GM18907 (cell line): ENCODE data around the gene DEDD2.
"Not testable (repeated sequence)": the region's sequence is repeated elsewhere in the genome, so short reads cannot be mapped to it uniquely, and the experiment has no call there.

Source experiments
- ATAC-seq: cut with Tn5 transposase; IDR thresholded peaks from one replicate; pipeline ENCODE4 v1.9.1; 2021; ENCODE audit warnings: mild to moderate bottlenecking, moderate library complexity; ENCODE audit not compliant: unreplicated experiment

DEDD2 gene, protein sequence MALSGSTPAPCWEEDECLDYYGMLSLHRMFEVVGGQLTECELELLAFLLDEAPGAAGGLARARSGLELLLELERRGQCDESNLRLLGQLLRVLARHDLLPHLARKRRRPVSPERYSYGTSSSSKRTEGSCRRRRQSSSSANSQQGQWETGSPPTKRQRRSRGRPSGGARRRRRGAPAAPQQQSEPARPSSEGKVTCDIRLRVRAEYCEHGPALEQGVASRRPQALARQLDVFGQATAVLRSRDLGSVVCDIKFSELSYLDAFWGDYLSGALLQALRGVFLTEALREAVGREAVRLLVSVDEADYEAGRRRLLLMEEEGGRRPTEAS

DNA sequence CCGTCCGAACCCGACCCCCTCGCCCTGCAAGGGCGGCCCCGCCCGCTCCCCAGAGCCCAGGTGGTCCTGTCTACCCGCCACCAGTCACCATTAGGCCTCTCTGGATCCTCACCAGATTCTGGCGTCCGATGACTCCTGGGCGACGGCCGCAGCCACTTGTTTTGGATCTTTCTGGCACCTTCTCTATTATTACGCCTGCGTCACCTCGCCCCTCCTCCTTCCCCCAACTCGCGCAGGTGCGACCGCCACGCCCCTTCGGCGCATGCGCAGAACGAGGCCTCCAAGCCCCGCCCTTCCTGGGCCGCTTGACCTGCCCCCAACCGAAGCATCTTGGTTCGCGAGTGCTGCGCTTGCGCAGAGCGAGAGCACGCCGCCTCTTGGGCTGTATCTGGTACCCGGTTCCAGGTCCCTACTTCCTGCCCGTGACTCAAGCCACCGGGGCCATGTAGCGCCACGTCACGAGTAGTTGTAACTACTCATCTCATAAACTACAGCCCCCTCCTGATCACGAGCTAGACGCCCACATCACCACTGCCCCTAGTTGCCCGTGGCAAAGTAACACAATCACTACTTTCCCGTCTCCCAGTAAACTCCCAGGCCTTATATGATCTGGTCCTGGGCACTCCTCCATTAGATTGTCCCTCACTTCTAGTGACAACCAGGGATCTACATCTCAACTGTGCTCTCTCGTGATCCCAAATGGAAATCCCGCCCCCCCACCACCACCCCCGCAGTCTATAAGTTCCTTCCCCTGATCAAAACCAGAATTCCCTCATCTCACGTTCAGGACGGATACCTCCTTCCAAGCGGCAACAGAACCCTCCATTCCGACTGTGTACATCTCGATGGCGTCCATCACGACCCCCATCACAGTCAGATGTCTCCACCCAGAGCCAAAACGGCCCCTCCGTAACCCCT lies at the start of gene DEDD2:
DEDD2 (minus strand) TSS at position 158 of the 918 bp plus-strand sequence. CDS start 670 bp downstream, outside the sequence.
- ATAC-seq: peak; percentile 63

DNA sequence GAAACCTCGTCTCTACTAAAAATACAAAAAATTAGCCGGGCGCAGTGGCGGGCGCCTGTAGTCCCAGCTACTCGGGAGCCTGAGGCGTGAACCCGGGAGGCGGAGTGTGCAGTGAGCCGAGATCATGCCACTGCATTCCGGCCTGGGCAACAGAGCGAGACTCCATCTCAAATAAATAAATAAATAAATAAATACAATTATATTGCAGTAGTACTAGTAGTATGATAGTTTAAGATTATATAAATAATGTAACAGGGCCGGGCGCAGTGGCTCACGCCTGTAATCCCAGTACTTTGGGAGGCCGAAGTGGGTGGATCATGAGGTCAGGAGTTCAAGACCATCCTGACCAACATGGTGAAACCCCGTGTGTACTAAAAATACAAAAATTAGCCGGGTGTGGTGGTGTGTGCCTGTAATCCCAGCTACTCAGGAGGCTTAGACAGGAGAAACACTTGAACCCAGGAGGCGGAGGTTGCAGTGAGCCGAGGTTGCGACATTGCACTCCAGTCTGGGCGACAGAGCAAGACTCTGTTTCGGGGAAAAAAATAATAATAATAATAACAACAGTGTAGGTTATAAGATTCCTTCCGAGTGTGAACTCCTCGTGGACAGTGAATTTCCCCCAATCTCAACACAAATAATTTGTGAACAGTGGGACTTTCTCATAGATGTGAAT lies 49.6 kb upstream of the DEDD2 start:
- ATAC-seq: not testable (repeated sequence)

DNA sequence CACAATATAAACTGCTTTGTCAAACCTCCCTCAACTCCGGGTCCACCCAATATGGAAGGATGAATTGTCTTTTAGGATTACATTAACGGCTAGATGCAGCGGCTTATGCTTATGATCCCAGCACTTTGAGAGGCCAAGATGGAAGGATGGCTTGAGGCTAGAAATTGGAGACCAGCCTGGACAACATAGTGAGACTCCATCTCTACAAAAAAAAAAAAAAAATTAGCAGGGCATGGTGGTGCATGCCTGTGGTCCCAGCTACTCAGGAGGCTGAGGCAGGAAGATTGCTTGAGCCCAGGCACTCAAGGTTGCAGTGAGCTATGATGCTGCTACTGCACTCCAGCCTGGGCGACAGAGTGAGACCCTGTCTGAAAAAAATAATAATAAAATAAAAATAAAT lies 48.6 kb upstream of the DEDD2 start:
- not testable (repeated sequence) for ATAC-seq

DNA sequence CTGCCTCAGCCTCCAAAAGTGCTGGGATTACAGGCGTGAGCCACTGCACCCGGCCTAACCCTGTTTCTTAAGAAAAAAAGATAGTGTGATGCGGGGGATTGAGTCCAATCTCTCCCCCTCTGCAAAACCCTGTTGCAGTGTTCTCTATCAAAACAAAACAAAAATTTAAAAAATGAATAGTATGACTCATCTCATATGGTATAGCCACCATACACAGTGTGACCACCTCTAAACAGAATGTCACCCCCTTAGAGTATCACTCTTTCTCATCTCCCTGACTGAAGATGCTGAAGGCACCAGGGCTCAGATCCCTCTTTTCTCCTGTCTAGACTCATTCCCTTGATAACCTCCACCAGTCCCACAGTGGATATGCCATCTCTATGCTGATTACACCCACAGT lies 44.3 kb upstream of the DEDD2 start:
- no peak for ATAC-seq

DNA sequence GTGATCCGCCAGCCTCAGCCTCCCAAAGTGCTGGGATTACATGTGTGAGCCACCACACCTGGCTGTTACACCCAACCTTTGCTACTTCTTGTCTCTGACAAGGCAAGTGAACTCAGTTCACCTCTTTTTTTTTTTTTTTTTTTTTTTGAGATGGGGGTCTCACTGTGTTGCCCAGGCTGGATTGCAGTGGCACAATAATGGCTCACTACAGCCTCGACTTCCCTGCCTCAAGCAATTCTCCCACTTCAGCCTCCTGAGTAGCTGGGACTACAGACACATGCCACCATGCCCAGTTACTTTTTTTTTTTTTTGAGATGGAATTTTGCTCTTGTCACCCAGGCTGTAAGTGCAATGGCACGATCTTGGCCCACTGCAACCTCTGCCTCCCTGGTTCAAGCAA lies 40.4 kb upstream of the DEDD2 start:
- not testable (repeated sequence) for ATAC-seq

DNA sequence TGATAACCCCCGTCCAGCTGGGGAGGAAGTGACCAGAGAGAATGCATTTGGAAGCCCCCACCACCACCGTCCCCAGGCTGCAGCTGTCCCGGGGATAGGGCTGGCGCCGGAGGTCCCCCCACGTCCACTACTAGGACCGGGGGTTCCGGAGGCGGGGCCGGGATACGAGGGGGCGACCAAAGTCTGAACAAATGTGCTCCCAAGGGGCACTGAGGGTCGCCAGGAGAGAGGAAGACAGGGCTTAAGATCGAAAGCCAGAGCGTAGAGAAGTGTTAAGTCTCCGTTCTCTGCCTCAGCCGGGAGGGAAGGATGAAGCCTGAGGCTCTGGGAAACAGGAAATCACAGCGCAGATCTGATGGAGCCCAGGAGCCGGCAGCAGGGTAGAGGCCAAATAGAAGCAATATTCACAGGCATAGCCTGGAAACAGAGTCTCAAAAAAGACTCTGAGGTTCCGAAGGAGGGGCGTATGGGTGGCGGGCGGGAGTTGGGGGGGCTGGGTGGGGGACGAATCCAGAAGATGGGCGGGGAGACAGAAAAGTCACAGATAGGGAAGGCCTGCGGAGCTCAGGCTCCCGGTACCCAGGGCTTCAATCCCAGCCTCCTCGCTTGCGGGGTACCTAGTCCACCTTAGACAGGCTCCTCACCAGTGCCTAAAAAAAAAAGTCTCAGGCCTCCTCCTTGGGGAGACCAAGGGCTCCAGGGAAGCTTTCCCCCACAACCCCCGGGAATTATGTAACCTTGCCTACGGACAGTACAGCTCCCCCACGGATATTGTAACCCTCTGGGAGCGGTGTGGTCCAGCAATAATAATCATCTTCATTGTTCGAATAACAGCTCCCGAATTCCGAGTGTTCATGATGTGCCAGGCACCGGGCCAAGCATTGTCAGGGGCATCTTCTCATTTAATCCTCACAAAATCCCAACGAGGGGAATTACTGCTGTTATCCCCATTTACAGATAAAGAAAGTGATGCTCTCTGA lies 38.6 kb upstream of the DEDD2 start:
- ATAC-seq: no peak

DNA sequence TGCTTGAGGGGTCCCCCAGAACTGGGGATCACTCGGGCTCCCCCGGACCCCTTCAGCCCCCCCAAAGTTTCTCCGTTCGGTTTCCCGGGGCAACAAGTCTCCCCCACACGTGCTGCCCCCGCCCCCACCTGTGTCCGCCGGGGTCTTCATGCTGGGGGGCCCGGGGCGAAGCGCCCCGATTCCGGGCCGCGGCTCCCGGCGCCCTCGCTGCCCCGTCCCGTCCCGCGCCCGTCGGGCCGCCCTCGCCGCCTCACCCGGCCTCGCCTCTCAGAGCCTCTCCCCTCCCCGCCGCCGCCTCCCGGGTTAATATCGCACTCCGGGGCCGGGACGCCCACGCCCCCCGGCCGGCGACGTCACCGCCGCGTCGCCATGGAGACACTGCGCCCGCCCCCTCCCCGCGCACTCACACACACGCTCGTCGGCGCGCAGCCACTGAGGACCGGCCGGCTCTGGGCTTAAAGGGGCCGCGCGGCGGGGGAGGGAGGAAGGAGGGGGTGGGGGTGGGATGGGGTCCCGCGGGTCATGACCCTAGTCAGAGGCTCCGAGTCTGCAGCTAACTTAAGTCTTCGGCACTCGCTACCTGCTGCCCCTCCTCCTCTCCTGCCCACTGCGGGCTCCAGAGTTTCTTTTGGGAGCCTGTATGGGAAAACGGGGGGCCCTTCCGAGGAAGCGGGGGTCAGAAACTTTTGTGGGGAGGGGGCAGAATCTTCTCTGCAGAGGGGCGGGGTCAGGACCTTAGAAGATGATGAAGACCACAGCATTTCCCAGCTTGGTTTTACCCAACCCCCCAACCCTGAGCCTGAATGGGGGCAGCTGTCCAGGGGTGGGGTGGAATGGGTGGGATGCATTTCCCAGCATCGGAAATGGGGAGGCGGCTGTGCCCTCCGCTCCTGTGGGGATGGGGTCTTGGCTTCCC lies 37.6 kb upstream of the DEDD2 start, which contains the start of gene ERF:
ERF (minus strand) TSS at position 279 of the 916 bp plus-strand sequence; CDS start at position 150, 129 bp downstream.
- peak; percentile 61 for ATAC-seq

DNA sequence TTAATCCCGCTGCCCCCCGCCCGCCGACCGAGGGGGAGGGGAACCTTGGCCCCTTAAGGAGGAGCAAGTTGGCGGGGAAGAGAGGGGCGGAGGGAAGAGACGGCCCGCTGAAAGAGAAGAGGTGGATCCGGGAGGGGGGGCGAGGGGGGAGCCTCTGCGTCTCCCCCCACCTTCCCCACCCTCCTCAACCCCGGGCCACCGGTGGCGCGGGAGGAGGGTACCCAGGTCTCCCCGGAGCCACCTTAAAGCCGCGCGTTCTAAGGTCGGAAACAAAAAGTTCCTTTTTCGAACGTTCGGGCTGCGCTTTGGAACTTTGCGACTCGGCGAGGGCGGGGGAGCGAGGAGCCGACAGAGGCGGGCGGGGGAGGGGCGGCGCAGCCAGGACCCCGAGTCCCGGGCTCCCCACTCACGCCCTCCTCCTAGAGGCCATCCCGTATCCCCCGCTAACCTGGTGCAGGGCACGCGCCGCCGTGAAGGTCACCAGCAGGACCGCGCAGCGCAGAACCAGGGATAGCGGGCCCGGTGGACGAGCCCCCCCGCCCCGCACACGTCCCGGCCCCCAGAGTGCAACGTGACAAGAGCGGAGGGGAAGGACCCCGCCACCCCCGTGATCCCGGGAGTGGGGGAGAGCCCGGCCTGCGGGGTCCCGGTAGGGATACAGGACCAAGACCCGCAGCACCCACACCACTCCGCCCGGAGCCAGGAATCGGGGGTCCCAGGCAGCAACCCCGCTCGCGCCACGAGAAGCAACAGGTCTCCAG lies 36.8 kb upstream of the DEDD2 start:
- peak; percentile 27 for ATAC-seq

DNA sequence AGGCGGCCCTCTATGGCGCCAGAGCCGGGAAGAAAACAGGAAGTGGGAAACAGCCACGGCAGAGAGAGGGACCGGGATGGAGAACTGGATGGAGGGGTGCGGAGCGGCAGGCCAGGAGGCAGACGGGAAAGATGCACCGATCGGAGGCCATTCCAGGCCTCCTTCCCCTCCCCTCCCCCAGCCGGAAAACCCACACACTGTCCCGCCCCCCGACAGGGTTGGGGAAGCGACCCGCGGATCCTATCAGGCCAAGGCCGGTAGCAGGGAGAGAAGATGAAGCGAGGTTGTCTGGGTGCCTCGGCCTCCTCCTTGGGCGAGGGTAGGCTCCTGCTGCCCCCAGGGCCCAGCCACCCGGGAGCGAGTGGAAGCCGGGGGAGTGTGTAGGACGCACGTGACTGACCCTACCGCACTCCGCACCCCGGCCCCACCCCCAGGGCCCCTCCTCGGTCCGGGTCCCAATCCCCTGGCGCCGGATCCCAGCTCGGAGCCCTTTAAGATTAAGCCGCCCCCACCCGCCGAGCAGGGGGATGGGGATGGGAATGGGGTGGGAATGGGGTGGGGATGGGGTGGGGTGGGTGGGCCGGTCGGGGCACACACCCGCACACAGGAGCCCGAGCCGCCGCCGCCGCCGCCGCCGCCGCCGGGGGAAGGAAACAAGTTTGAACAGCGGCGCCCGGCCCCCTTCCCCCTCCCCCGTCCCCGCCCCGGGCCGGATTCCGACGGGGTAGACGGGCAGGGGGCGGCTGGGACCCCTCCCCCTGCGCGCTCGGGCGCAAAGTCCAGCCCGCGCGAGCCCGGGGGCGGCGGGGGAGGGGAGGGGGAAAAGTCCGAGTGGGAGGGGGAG lies 36.0 kb upstream of the DEDD2 start:
- ATAC-seq: peak; percentile 17

DNA sequence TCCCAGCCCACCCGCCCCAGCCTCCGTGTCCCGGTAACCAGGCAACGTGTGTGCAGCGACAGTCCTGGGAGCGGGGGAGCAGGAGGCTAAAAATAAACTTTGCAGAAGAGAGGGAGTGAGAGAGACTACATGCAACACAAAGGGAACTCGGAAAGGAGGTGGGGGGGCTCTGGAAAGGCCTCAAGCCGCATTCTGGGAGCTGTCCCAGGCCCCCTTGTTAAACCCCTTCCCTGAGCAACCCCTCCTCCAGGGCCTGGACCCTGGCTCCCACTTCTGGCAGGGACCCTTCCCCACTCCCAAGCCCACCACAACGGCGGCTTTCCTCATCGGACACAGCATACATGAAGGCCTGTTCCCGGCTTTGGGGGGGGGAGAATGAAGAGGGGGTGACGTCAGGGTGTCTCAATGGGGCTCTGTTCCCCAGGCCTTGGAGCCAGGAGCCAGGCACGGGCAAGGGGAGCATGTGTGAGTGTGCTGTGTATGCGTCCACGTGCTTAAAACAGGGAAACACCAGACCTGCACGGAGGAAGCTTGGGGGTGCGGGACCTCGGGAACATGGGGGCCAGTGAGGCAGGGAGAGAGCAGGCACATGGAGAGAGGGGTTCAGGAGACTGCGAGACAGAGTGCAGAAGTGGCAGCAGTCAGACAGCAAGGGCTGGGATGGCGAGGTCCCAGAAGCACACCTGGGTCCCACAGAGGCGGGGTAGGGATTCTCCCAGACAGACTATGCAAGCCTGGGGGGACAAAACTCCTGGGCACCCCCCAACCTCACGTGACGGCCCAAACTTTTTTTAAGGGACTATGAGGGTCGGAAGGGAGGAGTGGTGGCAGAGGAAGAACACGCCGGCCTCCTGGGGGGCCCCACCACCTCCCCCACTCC lies 35.1 kb upstream of the DEDD2 start:
- no peak for ATAC-seq

DNA sequence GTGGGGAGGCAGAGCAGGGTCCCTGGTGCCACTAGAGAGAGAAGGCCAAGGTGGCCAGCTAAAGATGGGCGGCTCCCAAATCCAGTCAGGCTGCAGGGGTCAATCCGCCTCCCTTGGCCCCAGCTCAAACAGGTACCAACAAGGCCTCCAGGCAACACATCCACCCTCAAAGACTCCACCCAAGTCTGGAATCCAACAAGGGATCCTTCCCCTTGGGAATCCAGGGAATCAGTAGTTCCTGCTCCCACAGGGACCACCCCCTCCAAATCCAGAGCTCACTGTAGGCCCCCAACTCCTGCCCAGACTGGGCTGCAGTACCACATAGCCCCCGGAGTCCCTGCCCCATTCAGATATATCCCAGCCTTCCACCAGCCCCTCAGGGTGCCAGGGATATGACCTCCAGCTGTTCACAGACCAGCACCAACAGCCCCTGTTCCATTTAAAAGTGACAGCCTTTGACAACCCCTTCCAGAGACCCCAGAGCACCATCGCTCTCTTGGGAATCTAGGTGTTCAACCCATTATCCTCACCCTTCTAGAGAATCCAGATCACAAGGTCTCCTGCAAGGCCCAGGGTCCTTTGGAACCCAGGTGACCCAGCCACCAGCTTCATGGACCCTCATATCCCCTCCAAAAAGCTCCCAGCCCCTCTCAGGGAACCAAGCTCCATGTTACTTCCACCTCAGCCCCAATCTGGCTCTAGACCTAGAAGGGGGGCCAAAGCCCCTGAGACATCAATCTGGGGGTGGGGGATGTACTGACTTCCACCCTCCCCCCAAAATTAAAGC lies 34.3 kb upstream of the DEDD2 start:
- no peak for ATAC-seq

DNA sequence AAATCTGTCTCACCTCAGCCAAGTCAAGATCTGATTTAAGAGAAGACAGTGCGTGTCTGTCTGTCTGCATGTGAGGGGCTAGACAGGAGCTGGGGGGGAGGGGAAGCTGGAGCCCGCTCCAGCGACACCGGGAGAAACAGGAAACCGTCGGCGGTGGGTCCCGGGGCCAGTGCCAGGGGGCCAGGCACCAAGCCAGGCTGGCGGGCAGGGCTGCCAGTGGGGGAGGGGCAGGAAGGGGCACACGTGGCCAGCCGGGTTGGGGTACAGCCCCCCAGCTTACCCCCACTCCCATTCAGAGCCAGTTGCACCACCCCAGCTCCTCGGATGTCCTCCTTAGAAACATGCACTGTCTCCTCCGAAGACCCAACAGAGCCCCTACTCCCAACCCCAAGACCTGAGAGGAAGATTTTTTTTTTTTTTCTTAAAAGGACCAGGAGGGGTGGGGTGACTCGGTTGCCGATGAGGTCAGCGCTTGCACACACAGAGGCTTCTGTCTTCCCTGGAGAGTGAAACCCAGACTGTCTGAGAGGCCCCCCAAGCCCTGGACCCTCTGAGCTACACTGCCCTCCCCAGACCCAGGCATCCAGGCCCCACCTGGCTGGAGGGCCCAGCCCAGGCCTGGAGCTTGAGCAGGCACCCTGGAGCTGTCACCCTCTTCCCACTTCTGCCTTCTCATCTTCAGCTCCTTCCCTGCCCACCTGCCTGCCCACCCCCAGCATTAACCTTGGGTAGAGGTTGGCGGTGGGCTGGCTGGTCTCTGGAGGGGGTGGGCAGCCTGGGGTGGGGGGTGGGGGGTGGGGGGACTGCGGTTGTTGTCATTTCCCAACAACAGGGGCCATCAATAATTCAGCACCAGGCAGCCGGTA lies 33.4 kb upstream of the DEDD2 start:
- no peak for ATAC-seq

DNA sequence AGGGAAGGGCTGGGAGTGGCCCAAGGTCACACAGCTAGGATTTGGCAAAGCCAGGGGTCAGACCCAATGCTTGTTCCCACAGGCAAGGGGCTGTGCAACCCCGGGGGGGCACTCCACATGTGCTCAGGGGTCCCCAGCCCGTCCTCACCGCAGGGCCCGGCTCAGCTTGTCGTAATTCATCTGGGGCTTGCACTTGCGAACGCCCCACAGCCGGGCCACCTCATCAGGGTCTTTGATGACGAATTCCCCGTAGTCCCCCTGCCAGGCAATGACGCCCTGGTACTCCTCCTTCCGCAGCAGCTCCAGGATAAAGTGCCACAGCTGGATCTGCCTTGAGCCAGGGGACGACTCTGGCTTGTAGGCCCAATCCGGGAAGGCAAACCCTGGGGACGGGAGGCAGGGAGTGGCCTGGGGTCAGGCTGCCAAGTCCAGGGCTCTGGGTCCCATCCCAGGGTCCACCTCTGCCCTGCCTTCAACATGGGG lies 32.7 kb upstream of the DEDD2 start:
- no peak for ATAC-seq

DNA sequence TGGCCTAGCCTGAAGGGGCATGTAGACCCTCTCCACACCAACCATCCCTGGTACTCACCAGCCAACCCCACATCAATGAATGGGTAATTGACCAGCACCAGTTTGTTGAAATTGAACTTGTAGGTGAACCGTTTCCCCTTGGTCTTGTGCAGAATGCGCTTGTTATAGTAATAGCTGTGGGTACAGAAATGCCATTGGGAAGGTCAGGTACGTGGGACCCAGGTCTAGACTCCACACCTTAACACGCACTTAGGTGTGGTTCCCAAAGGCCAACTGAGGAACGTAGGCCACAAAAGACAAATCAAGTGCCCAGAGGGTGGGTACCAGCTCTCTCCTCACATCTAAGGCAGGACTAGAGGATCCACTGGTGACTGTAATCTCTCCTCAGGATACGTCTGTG lies 32.3 kb upstream of the DEDD2 start:
- ATAC-seq: no peak
